HG03064 (cell line): ENCODE measurements around the gene STAMBPL1.
"Not testable (repeated sequence)": the region's sequence is repeated elsewhere in the genome, so short reads cannot be mapped to it uniquely, and the experiment has no call there.

Experiments used
- ATAC-seq: cut with Tn5 transposase; IDR thresholded peaks from one replicate; pipeline ENCODE4 v1.9.1; 2021; ENCODE audit warnings: low read depth; ENCODE audit not compliant: unreplicated experiment

Gene STAMBPL1

DNA sequence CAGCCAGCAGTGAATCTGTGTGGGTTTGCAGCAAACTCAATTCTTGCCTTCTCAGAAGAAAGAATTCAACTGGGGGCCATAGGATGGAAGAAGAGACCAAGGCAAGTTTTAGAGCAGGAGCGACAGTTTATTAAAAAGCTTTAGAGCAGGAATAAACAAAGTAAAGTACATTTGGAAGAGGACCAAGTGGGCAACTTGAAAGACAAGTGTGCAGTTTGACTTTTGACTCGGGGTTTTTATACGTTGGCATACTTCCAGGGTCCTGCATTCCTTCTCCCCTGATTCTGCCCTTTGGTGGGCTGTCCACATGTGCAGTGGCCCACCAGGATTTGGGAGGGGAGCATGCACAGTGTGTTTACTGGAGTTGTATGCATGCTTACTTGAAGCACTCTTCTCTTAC is 25.4 kb upstream of the STAMBPL1 start:
- no peak for ATAC-seq

DNA sequence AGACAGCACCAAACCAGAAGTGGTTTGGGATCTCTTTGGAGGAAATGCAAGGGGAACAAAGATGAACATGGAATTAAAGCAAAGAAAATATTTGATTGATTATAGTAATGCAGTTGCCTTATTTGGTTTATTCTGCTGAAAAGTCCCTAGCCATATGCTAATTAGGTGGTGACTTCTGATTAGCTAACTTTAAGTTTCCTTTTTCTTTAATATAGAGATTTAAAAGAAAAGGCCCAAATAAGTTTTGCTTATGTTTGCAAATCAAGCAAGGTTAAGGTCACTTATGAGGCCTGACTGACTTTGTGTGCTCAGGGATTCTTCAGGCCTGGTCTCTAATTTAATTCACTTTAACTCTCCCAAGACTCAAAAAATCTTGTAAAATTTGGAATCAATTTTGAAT is 22.2 kb upstream of the STAMBPL1 start:
- no peak for ATAC-seq

DNA sequence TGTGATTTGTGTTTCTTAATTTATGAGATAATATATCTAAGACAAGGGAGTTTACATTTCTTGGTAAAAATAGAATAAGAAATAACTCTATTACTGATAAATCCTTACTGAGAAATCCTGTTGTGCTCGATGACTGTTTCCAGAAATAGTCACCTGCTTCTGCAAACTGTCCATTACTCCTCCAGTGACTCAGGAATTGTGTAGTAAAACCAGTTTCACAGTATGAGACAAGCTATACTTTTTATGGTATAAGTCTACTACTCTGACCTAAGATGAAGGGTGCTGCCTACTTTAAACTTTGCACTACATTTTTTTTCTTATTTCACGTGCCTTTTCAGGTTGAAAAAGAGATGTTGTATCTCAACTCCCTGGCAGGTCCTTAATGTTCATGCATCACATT is 21.6 kb upstream of the STAMBPL1 start:
- no peak for ATAC-seq

DNA sequence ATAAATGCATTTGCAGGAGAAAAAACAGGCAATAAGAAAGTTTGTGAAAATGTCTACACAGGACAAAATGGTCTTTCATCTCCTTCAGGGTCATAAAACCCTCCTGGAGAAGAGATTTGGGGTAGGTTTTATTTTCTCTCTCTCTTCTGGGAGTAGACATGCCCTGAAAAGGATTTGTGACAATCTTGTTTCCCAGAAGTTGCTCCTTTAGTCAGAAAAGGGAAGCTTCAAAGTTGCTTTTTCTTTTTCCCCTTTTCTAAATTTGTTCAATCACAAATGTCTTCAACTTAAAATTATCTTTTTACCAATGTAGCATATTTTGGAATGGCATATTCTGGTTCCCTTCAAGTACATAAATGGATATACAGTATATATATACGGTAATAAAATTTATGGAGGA is 19.0 kb upstream of the STAMBPL1 start:
- no peak for ATAC-seq

DNA sequence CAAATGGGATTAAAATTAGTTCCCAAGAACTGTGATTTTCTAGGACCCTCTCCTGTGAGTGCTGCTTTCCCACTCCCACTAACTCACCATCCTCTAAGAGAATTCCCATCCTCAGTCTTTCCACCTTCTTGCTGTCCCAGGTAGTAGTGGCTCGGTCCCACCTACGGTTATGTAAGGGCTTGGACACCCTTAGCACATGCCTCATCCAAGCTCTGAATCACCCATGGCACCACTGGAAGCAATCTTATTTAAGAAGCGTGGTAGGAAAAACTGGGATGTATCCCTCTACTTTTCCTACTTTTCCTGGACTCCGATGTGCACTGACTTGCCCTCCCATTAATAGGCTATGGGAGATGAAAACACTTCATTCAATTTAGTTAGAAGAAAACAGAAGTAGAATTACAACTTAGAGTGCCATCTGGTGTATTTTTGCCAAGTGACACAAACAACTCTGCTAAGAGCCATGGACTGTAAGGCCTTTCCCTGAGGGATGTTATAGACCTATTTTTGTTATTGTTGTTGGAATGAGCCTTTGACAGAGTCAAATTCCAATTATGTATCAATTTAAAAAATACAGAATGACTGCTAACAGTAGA is 14.7 kb upstream of the STAMBPL1 start:
- ATAC-seq, result no peak

GRCh38 chr10:88866454-88866853 is 13.6 kb upstream of the STAMBPL1 start:
- ATAC-seq, result no peak

- no peak for ATAC-seq
Observed at GRCh38 chr10:88870089-88870488, 10.0 kb upstream of the STAMBPL1 start.

DNA sequence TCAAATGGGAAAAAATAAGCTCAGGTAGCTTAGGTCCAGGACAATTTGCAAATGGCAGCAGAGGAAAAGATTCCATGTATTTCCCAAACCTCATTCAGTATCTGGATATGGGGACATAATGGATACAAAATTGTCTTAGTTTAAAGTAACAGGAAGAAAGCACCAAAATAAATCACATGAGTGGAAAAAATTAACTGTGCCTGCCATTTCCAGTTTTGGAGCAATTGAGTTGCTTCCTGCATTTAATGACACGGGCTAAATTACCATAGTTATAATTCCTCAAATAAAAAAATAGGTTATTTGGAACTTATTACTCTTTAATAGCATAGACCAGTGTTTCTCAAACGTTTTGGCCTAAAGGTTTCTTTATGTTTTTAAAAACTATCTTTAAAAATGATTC is 6.3 kb upstream of the STAMBPL1 start:
- no peak for ATAC-seq

DNA sequence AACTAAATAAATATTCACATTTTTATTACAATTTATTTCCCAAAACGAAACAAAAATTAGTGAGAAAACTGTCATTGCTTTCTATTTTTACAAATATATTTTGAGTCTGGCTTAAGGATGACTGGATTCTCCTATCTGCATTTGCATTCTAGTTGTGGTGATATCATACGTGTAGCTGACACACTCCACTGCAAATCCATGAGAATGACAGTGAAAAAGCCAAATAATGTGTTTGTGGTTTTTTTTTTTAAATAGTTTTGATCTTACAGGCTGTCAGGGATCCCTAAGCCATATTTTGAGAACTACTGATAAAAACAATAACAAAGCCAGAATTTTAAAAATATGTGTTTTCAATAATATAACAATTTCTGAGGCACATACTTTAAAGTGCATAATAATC is 5.8 kb upstream of the STAMBPL1 start:
- no peak for ATAC-seq

DNA sequence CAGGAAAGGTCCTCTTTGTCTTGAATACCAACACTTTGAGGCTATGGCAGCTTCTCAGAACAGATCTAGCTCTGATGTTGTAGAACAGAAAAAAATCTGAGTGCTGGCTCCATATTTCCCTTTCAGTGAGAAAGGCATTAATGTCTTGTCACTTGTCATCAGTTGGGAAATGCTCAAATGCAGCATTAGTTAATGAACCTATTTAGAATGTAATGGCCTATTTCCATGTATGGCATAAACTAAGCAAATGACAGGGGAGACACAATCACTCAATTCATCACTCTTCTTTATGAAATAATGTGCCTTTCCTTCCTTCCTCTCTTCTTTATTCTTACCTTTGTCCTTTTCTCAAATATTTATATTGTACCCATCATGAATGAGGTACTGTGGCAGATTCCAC is 5.0 kb upstream of the STAMBPL1 start:
- no peak for ATAC-seq

DNA sequence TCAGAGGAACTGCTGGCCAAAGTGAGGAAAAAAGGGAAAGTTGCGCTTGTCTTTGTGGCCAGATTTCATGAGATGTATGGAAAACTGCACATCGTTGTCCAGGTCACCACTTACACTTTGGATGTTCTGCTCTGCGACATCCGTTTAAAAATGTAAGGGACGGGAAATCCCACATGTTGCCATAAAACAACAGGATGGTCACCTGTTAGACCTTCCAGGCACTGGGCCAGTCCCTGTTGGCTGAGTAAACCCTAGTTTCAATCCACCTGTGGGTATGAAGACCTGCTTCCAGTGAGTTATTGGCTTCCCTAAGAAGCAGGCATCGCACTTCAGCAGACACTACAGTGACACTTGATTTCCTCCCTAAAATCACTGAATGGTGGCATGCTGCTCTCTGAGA is 2.7 kb upstream of the STAMBPL1 start:
- no peak for ATAC-seq

GRCh38 chr10:88880282-88881076 is 434 bp downstream of the STAMBPL1 start:
- peak; percentile 63 for ATAC-seq

DNA sequence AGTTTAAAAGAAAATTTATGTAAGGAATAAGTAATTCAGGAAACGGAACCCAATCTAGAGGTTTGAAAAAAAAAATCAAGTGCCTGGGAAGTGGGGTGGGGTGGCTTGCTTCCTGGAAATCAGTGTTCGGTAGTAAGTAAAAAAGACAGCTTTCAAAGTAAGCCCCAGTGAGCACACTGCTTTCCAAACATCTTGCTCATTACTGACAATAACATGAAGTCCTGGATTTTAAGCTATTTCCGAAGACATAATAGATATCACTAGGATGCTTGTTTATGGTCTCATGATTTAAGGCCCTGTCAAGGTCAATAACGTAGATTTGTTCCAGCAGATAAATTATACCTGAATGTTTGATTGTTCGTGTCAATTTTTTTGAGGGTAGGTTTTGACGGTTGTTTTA is 1.3 kb downstream of the STAMBPL1 start:
- ATAC-seq, result no peak

GRCh38 chr10:88881922-88882645 is 2.0 kb downstream of the STAMBPL1 start:
- ATAC-seq, result no peak

DNA sequence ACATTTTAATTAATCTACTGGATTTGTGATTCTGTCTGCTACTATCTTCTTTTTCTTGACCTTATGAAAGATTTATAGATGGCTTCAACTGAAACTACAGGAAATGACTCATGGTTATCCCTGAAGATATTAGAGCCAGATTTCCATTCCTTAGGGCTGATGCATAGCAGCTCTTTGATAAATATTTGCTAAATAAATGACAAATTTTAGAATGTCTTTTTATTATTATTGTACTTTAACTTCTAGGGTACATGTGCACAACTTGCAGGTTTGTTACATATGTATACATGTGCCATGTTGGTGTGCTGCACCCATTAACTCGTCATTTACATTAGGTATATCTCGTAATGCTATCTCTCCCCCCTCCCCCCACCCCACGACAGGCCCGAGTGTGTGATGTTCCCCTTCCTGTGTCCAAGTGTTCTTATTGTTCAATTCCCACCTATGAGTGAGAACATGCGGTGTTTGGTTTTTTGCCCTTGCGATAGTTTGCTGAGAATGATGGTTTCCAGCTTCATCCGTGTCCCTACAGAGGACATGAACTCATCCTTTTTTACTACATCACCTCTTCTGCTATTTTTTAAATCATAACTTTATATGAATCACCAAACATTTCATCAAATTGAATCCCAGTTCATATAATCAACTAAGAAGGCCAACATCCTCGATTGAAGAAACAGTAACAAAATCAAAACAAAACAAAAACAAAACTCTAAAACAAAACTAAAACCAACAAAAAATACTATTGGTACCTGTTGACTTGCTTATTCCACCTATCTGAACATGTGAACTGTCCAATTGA is 2.8 kb downstream of the STAMBPL1 start:
- ATAC-seq, result not testable (repeated sequence)

- no peak for ATAC-seq
Observed at GRCh38 chr10:88883448-88883809, 3.4 kb downstream of the STAMBPL1 start.

- no peak for ATAC-seq
Observed at GRCh38 chr10:88886557-88886956, 6.5 kb downstream of the STAMBPL1 start.

DNA sequence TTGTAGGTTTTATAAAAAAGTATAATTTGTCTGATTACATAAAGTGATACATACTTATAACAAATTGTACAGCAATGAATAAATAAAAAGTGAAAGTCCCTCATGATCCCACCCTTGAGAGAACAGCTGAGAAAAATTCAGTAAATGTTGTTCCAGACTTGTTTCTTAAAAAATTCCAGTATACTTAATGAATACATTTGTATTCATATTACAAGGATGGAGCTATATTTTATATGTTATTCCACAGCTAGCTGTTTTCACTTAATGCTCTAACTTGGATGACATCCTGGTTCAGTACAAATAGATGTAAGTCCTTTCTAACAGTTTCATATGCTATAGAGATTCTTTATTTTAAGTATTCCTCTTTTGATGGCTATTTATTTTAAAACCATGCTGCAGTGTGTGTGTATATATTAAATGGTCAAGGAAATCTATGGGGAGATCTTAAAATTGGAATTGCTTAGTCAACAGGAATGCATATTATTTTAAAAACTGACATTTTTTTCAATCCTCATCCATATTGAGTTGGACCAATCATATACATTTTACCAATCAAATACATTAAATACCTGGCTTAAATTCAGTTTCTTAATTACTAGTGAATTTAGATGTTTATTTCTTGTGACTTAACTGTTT is 8.9 kb downstream of the STAMBPL1 start:
- no peak for ATAC-seq

DNA sequence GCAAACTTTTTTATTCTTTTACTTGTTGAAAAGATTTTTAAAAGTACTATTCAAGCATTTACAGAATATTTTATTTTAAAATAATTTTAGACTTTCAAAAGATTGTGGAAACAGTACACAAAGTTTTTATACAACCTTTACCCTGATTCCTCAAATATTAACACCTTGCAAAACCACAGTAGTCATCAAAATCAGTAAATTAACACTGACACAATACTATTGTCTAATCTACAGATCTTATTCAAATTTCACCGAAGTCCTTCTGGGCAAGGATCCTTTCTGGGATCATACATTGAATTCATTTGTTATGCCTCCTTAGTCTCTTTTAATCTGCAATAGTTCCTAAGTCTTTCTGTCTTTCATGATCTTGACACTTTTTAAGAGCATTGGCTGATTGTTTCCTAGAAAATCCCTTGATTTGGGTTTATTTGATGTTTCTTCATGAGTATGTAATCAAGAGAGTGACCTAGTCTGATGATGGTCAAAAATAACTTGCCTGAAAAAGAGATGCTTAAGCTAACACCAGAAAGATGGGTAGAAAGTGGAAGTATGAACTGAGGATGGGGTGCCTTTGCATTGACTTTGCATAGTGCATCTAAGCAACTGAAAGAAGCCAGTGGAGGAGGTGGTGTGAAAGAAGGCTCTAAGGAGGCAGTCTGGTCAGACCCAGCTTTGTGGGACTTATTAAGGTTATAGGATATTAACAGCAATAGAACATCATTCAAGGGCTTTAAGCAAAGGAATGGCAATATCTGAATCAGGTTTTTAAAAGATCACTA is 9.7 kb downstream of the STAMBPL1 start:
- peak; percentile 53 for ATAC-seq
